ENCODE results near the gene RPLP2.
A peak's percentile ranks its signal among the peaks of the same experiment; 100 is the strongest.

RPLP2 gene

GRCh38 chr11:849951-850774 lies 40.4 kb downstream of the RPLP2 start:
- no peak overlapping the region for H2BK5ac ChIP-seq (ENCODE audit: low read length)
- DNase-seq: no peak
- no peak overlapping the region for H2BK15ac ChIP-seq (replicated peaks; ENCODE audit: low read depth)
- WGBS (ENCODE audit: extremely low coverage, insufficient coverage, low lambda C conversion rate): no CpG with 5 or more reads among the region's 97 CpGs
- H2AK5ac ChIP-seq (ENCODE audit: low read length): no peak overlapping the region
- H3K4me1 ChIP-seq (ENCODE audit: control insufficient read depth, low read depth, low read length): peaks cover 2% of the 10 kb centered on the region
- H4K5ac ChIP-seq (ENCODE audit: low read length): no peak overlapping the region
- no peak overlapping the region for H2BK120ac ChIP-seq (ENCODE audit: low read depth, low read length)
- H3K4me2 ChIP-seq (ENCODE audit: low read length): peak overlapping the region; percentile 52
- peak overlapping the region; percentile 19 for H3K4me3 ChIP-seq (ENCODE audit: low read length)
- peak overlapping the region; percentile 74 for H3K56ac ChIP-seq (ENCODE audit: low read length)
- no peak overlapping the region for H3K23ac ChIP-seq (ENCODE audit: low read length)
- no peaks in the 10 kb centered on the region for H3K79me2 ChIP-seq (ENCODE audit: control insufficient read depth, insufficient read depth, low read length)
- no peaks in the 10 kb centered on the region for H3K79me1 ChIP-seq (ENCODE audit: low read length)
- H3K27ac ChIP-seq (ENCODE audit: low read depth, low read length): no peak overlapping the region
- H3K18ac ChIP-seq (ENCODE audit: low read length): no peak overlapping the region
- peak overlapping the region; percentile 41 for H3K9ac ChIP-seq (ENCODE audit: low read length)
- H3K36me3 ChIP-seq (ENCODE audit: control insufficient read depth, insufficient read depth, low read length): no peaks in the 10 kb centered on the region
- H3K4ac ChIP-seq (ENCODE audit: low read depth, low read length): no peak overlapping the region
- H4K8ac ChIP-seq (ENCODE audit: low read depth, low read length): no peak overlapping the region
- no peaks in the 10 kb centered on the region for H3K27me3 ChIP-seq (ENCODE audit: insufficient read depth, low read length, poor library complexity)

DNA sequence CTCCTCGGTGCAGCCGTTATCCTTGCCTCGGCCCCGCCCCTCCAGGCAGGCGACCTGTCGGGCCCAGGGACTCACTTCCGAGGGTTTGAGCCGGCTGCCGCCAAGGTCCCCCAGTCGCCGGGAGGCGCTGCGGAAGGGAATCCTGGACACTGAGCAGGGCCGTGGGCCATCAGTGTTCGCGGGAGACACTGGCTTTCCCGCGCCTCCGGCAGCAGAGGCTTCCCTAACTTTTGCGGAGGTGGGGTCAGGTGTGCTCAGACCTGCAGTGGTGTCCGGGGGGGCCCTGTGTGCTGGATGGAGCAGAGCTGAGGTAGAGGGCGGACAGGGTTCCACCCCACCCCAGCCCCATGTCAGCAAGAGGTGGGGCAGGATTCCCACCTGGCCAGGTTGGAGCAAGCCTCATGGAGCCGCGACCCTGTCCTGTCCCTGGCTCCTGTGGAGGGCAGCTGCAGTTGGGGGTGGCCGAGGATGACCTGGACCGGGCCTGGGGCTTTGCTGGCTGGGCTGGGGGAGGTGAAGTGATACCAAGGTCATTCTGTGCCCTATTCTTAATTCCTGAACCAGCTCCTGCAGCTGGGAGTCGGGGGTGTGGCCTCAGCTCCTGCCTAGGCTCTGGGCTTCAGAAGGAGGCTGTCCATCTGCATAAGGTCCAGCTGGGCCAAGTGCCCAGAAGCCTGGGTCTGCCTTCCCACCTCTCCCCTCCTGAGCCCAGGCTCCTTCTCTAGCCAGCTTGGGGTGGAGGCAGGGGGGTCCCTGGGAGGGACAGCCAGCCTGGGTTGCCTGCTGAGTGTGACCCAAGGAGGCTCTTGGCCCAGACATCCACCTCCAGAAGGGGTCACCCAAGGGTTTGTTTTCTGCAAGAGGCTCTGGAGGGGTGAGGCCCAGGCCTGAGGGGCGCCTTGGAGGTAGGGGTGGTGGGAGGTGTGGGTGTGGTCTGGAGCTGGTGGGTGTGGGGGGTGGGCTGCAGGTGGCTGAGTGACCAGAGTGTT lies 41.3 kb downstream of the RPLP2 start:
- H3K79me1 ChIP-seq (ENCODE audit: low read length): no peaks in the 10 kb centered on the region
- H3K4me3 ChIP-seq (ENCODE audit: low read length): no peak overlapping the region
- H2BK15ac ChIP-seq (replicated peaks; ENCODE audit: low read depth): no peak overlapping the region
- no peak overlapping the region for H4K8ac ChIP-seq (ENCODE audit: low read depth, low read length)
- DNase-seq: peak; percentile 69
- peaks cover 2% of the 10 kb centered on the region for H3K4me1 ChIP-seq (ENCODE audit: control insufficient read depth, low read depth, low read length)
- no peak overlapping the region for H3K23ac ChIP-seq (ENCODE audit: low read length)
- H3K27me3 ChIP-seq (ENCODE audit: insufficient read depth, low read length, poor library complexity): no peaks in the 10 kb centered on the region
- H2BK5ac ChIP-seq (ENCODE audit: low read length): no peak overlapping the region
- peak overlapping the region; percentile 29 for H3K4me2 ChIP-seq (ENCODE audit: low read length)
- no peaks in the 10 kb centered on the region for H3K79me2 ChIP-seq (ENCODE audit: control insufficient read depth, insufficient read depth, low read length)
- no peak overlapping the region for H3K18ac ChIP-seq (ENCODE audit: low read length)
- no peak overlapping the region for H3K27ac ChIP-seq (ENCODE audit: low read depth, low read length)
- H4K5ac ChIP-seq (ENCODE audit: low read length): no peak overlapping the region
- H3K9ac ChIP-seq (ENCODE audit: low read length): no peak overlapping the region
- H3K4ac ChIP-seq (ENCODE audit: low read depth, low read length): no peak overlapping the region
- H3K56ac ChIP-seq (ENCODE audit: low read length): peak overlapping the region; percentile 42
- WGBS (ENCODE audit: extremely low coverage, insufficient coverage, low lambda C conversion rate): no CpG with 5 or more reads among the region's 28 CpGs
- H2BK120ac ChIP-seq (ENCODE audit: low read depth, low read length): no peak overlapping the region
- H2AK5ac ChIP-seq (ENCODE audit: low read length): no peak overlapping the region
- no peaks in the 10 kb centered on the region for H3K36me3 ChIP-seq (ENCODE audit: control insufficient read depth, insufficient read depth, low read length)

DNA sequence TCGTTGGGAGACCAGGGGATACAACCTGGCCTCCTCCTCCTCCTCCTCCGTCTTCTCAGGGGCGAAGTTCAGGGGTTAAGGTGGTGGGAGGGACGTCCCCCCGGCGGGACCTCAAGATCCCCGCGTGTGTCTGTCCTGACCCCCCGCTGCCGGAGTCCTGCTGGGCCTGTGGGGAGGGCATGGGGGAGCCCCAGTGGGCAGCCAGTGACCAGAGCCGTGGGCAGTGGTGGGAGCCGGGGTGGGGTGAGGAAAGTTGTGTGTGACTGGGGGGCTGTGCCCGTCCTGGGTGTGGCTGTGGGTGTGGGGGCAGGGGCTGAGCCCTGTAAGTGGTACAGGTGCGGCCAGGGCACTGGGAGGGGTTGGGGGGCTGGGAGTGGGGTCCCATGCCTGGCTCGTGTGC lies 43.0 kb downstream of the RPLP2 start:
- no peak for DNase-seq
- Histone ChIP-seq H4K5ac (ENCODE audit: low read length) (no peak overlapping the region), H3K18ac (ENCODE audit: low read length) (no peak overlapping the region), H3K27me3 (ENCODE audit: insufficient read depth, low read length, poor library complexity) (no peaks in the 10 kb centered on the region), H4K8ac (ENCODE audit: low read depth, low read length) (no peak overlapping the region), H3K4me2 (ENCODE audit: low read length) (no peak overlapping the region), H3K9ac (ENCODE audit: low read length) (no peak overlapping the region), H2BK15ac (replicated peaks; ENCODE audit: low read depth) (no peak overlapping the region), H3K4ac (ENCODE audit: low read depth, low read length) (no peak overlapping the region), H3K27ac (ENCODE audit: low read depth, low read length) (no peak overlapping the region), H3K79me2 (ENCODE audit: control insufficient read depth, insufficient read depth, low read length) (no peaks in the 10 kb centered on the region), H3K36me3 (ENCODE audit: control insufficient read depth, insufficient read depth, low read length) (no peaks in the 10 kb centered on the region), H2BK5ac (ENCODE audit: low read length) (no peak overlapping the region), H3K56ac (ENCODE audit: low read length) (no peak overlapping the region), H2BK120ac (ENCODE audit: low read depth, low read length) (no peak overlapping the region), H3K4me1 (ENCODE audit: control insufficient read depth, low read depth, low read length) (peaks cover 2% of the 10 kb centered on the region), H2AK5ac (ENCODE audit: low read length) (no peak overlapping the region), H3K79me1 (ENCODE audit: low read length) (no peaks in the 10 kb centered on the region), H3K23ac (ENCODE audit: low read length) (no peak overlapping the region), H3K4me3 (ENCODE audit: low read length) (no peak overlapping the region)
- WGBS (ENCODE audit: extremely low coverage, insufficient coverage, low lambda C conversion rate): no CpG with 5 or more reads among the region's 15 CpGs

GRCh38 chr11:853682-854448 lies 44.1 kb downstream of the RPLP2 start:
- Histone ChIP-seq H2BK120ac (ENCODE audit: low read depth, low read length) (no peak overlapping the region), H3K18ac (ENCODE audit: low read length) (no peak overlapping the region), H3K27ac (ENCODE audit: low read depth, low read length) (no peak overlapping the region), H3K23ac (ENCODE audit: low read length) (no peak overlapping the region), H3K56ac (ENCODE audit: low read length) (no peak overlapping the region), H3K9ac (ENCODE audit: low read length) (no peak overlapping the region), H3K79me1 (ENCODE audit: low read length) (no peaks in the 10 kb centered on the region), H3K79me2 (ENCODE audit: control insufficient read depth, insufficient read depth, low read length) (no peaks in the 10 kb centered on the region), H3K4me3 (ENCODE audit: low read length) (no peak overlapping the region), H2AK5ac (ENCODE audit: low read length) (no peak overlapping the region), H2BK15ac (replicated peaks; ENCODE audit: low read depth) (no peak overlapping the region), H3K36me3 (ENCODE audit: control insufficient read depth, insufficient read depth, low read length) (no peaks in the 10 kb centered on the region), H4K8ac (ENCODE audit: low read depth, low read length) (no peak overlapping the region), H4K5ac (ENCODE audit: low read length) (no peak overlapping the region), H3K27me3 (ENCODE audit: insufficient read depth, low read length, poor library complexity) (no peaks in the 10 kb centered on the region), H3K4me2 (ENCODE audit: low read length) (no peak overlapping the region), H3K4ac (ENCODE audit: low read depth, low read length) (no peak overlapping the region), H2BK5ac (ENCODE audit: low read length) (no peak overlapping the region), H3K4me1 (ENCODE audit: control insufficient read depth, low read depth, low read length) (no peaks in the 10 kb centered on the region)
- no CpG with 5 or more reads among the region's 27 CpGs for WGBS (ENCODE audit: extremely low coverage, insufficient coverage, low lambda C conversion rate)
- no peak for DNase-seq

- H3K4me2 ChIP-seq (ENCODE audit: low read length): no peak overlapping the region
- H3K4me3 ChIP-seq (ENCODE audit: low read length): no peak overlapping the region
- H3K36me3 ChIP-seq (ENCODE audit: control insufficient read depth, insufficient read depth, low read length): no peaks in the 10 kb centered on the region
- no peaks in the 10 kb centered on the region for H3K79me1 ChIP-seq (ENCODE audit: low read length)
- no peak overlapping the region for H2AK5ac ChIP-seq (ENCODE audit: low read length)
- no peak overlapping the region for H3K56ac ChIP-seq (ENCODE audit: low read length)
- DNase-seq: no peak
- no CpG with 5 or more reads among the region's 20 CpGs for WGBS (ENCODE audit: extremely low coverage, insufficient coverage, low lambda C conversion rate)
- no peak overlapping the region for H3K27ac ChIP-seq (ENCODE audit: low read depth, low read length)
- no peak overlapping the region for H3K18ac ChIP-seq (ENCODE audit: low read length)
- H3K79me2 ChIP-seq (ENCODE audit: control insufficient read depth, insufficient read depth, low read length): no peaks in the 10 kb centered on the region
- no peak overlapping the region for H4K8ac ChIP-seq (ENCODE audit: low read depth, low read length)
- H3K23ac ChIP-seq (ENCODE audit: low read length): no peak overlapping the region
- no peak overlapping the region for H4K5ac ChIP-seq (ENCODE audit: low read length)
- no peaks in the 10 kb centered on the region for H3K4me1 ChIP-seq (ENCODE audit: control insufficient read depth, low read depth, low read length)
- no peak overlapping the region for H2BK120ac ChIP-seq (ENCODE audit: low read depth, low read length)
- no peaks in the 10 kb centered on the region for H3K27me3 ChIP-seq (ENCODE audit: insufficient read depth, low read length, poor library complexity)
- no peak overlapping the region for H2BK15ac ChIP-seq (replicated peaks; ENCODE audit: low read depth)
- H3K9ac ChIP-seq (ENCODE audit: low read length): no peak overlapping the region
- no peak overlapping the region for H2BK5ac ChIP-seq (ENCODE audit: low read length)
- no peak overlapping the region for H3K4ac ChIP-seq (ENCODE audit: low read depth, low read length)
Measured at GRCh38 chr11:854601-855329, 45.0 kb downstream of the RPLP2 start.

All from mesendoderm (in vitro differentiated cells).